HepG2 (cell line): ENCODE data around the gene SORD. TPM values are rescaled to one million over a fixed set of nuclear protein-coding genes. Genes with fewer than 3 reads are reported as not detected.
"Not testable (repeated sequence)": the region's sequence is repeated elsewhere in the genome, so short reads cannot be mapped to it uniquely, and the experiment has no call there.

Source experiments
- EED ChIP-seq: sonication (generic); formaldehyde crosslinking; IDR thresholded peaks from 2 replicates; pipeline ENCODE4 v1.5.0; 2020; ENCODE audit warnings: mild to moderate bottlenecking, missing genetic modification reagents
- FOXA1 ChIP-seq, 2 experiments: fragments of 450-650 bp in 1 of 2; sonication (generic) in 1 of 2; formaldehyde crosslinking in 1 of 2; IDR thresholded peaks; 2 replicates each; pipeline versions ENCODE4 v1.4.0 to v1.6.1; 2016 to 2020; ENCODE audit warnings: missing genetic modification reagents in 1 of 2
- FOXP1 ChIP-seq, 2 experiments: fragments of 450-650 bp in 1 of 2; IDR thresholded peaks; 2 replicates each; pipeline ENCODE4 v1.6.1; 2017 to 2018; ENCODE audit warnings: antibody characterized with exemption in 1 of 2
- HOXA3 ChIP-seq: sonication (generic); formaldehyde crosslinking; IDR thresholded peaks from 2 replicates; pipeline ENCODE4 v1.5.0; 2020; ENCODE audit warnings: missing genetic modification reagents
- KDM5B ChIP-seq: sonication (generic); formaldehyde crosslinking; IDR thresholded peaks from 2 replicates; pipeline ENCODE4 v1.4.0; 2020; ENCODE audit warnings: missing genetic modification reagents, mild to moderate bottlenecking, borderline replicate concordance
- PHF21A ChIP-seq: sonication (generic); formaldehyde crosslinking; IDR thresholded peaks from 2 replicates; pipeline ENCODE4 v1.5.0; 2020; ENCODE audit warnings: mild to moderate bottlenecking, missing genetic modification reagents
- RARA ChIP-seq: IDR thresholded peaks from 2 replicates; pipeline ENCODE4 v1.6.1; 2016; ENCODE audit warnings: missing genetic modification reagents, missing compliant biosample characterization
- SALL1 ChIP-seq: sonication (generic); formaldehyde crosslinking; IDR thresholded peaks from 2 replicates; pipeline ENCODE4 v1.8.0; 2022; ENCODE audit warnings: mild to moderate bottlenecking, missing genetic modification reagents
- SAP130 ChIP-seq: IDR thresholded peaks from 2 replicates; pipeline ENCODE4 v1.6.1; 2016; ENCODE audit warnings: low read depth
- YY1 ChIP-seq: IDR thresholded peaks from 2 replicates; pipeline ENCODE4 v1.6.1; 2011; ENCODE audit warnings: low read length, low read depth, moderate library complexity, mild to moderate bottlenecking; ENCODE audit not compliant: insufficient read depth, insufficient replicate concordance
- ZBTB7A ChIP-seq: sonication (generic); formaldehyde crosslinking; IDR thresholded peaks from 2 replicates; pipeline ENCODE4 v1.8.0; 2022; ENCODE audit warnings: mild to moderate bottlenecking, missing genetic modification reagents
- ZBTB7B ChIP-seq: sonication (generic); formaldehyde crosslinking; IDR thresholded peaks from 2 replicates; pipeline ENCODE4 v1.4.0; 2020; ENCODE audit warnings: missing genetic modification reagents
- ZNF772 ChIP-seq: sonication (generic); formaldehyde crosslinking; IDR thresholded peaks from 2 replicates; pipeline ENCODE4 v1.5.0; 2020; ENCODE audit warnings: mild to moderate bottlenecking, missing genetic modification reagents
- polyA plus RNA-seq, 8 experiments: library from polyadenylated mRNA; depleted of rRNA in 3 of 8; stranded (reverse) in 7 of 8; unstranded in 1 of 8; fragments of >200 nt; fragmentation: Illumina TruSeq in 4 of 8; extraction: Trizol in 4 of 8; gene quantifications; 2 replicates each; pipeline versions ENCODE4 v1.2.1 to v1.2.3, GENCODE V29; 2011 to 2016; ENCODE audit warnings: low read depth in 4 of 8, missing spikeins in 1 of 8, mixed read lengths in 1 of 8; ENCODE audit not compliant: insufficient read depth in 1 of 8
- total RNA-seq, 5 experiments: library from RNA; depleted of rRNA; stranded (reverse); fragments of >200 nt; fragmentation: Illumina TruSeq; extraction: Trizol; gene quantifications; 2 replicates each; pipeline ENCODE4 v1.2.3, GENCODE V29; 2016; ENCODE audit warnings: low read depth in 1 of 5
- TF ChIP-seq, protein P1 (sequence below): sonication (generic); formaldehyde crosslinking; IDR thresholded peaks from 2 replicates; pipeline ENCODE4 v1.8.1; 2022; ENCODE audit warnings: low read depth, mild to moderate bottlenecking, missing genetic modification reagents
- TF ChIP-seq, protein P2 (sequence below): sonication (generic); formaldehyde crosslinking; IDR thresholded peaks from 2 replicates; pipeline ENCODE4 v1.4.0; 2020; ENCODE audit warnings: missing genetic modification reagents
- TF ChIP-seq, protein P3 (sequence below): sonication (generic); formaldehyde crosslinking; IDR thresholded peaks from 2 replicates; pipeline ENCODE4; 2020; ENCODE audit warnings: missing genetic modification reagents, mild to moderate bottlenecking, borderline replicate concordance

Gene SORD
- total and polyA plus RNA-seq, 2 of the 13 experiments (the other 11 are each of a cell fraction or from before 2014, with no cell fraction given): 59.1 to 95.3 TPM

DNA sequence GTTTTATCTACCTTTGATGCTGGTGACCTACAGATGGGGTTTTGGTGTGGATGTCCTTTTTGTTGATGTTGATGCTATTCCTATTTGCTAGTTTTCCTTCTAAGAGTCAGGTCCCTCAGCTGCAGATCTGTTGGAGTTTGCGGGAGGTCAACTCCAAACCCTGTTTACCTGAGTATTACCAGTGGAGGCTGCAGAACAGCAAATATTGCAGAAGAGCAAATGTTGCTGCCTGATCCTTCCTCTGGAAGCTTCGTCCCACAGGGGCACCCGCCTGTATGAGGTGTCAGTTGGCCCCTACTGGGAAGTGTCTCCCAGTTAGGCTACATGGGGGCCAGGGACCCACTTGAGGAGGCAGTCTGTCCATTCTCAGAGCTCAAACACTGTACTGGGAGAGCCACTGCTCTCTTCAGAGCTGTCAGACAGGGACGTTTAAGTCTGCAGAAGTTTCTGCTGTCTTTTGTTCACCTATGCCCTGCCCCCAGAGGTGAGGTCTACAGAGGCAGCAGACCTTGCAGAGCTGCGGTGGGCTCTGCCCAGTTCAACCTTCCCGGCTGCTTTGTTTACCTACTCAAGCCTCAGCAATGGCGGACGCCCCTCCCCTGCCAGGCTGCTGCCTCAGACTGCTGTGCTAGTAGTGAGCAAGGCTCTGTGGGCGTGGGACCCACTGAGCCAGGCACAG lies 2.6 kb upstream of the SORD start (continued):
- TF ChIP-seq, protein P1, sequence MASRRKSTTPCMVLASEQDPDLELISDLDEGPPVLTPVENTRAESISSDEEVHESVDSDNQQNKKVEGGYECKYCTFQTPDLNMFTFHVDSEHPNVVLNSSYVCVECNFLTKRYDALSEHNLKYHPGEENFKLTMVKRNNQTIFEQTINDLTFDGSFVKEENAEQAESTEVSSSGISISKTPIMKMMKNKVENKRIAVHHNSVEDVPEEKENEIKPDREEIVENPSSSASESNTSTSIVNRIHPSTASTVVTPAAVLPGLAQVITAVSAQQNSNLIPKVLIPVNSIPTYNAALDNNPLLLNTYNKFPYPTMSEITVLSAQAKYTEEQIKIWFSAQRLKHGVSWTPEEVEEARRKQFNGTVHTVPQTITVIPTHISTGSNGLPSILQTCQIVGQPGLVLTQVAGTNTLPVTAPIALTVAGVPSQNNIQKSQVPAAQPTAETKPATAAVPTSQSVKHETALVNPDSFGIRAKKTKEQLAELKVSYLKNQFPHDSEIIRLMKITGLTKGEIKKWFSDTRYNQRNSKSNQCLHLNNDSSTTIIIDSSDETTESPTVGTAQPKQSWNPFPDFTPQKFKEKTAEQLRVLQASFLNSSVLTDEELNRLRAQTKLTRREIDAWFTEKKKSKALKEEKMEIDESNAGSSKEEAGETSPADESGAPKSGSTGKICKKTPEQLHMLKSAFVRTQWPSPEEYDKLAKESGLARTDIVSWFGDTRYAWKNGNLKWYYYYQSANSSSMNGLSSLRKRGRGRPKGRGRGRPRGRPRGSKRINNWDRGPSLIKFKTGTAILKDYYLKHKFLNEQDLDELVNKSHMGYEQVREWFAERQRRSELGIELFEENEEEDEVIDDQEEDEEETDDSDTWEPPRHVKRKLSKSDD (CRISPR knock-in tag): 0 out of 2 replicates have a peak, but pooled peaks have one; percentile 25
- TF ChIP-seq SALL1 (CRISPR knock-in tag) (peak; percentile 47; the same call in 1 of the 2 replicates), ZBTB7A (peak; percentile 76; the same call in 1 of the 2 replicates), PHF21A (CRISPR knock-in tag) (peak; percentile 21; the same call in 1 of the 2 replicates), YY1 (peak; percentile 75), KDM5B (CRISPR knock-in tag) (peak; percentile 50; the same call in 1 of the 2 replicates), ZNF772 (CRISPR knock-in tag) (peak; percentile 55; the same call in 1 of the 2 replicates), FOXA1 (CRISPR knock-in tag; IDR thresholded peaks at IDR 0.05) (peak; percentile 69), EED (CRISPR knock-in tag) (0 out of 2 replicates have a peak, but pooled peaks have one; percentile 58), HOXA3 (peak; percentile 79), FOXP1 (CRISPR knock-in tag; IDR thresholded peaks at IDR 0.05) (peak; percentile 48; the same call in 1 of the 2 replicates), RARA (CRISPR knock-in tag) (0 out of 2 replicates have a peak, but pooled peaks have one; percentile 5), ZBTB7B (CRISPR knock-in tag) (peak; percentile 78), SAP130 (CRISPR knock-in tag) (0 out of 2 replicates have a peak, but pooled peaks have one; percentile 8)
- TF ChIP-seq, protein P2, sequence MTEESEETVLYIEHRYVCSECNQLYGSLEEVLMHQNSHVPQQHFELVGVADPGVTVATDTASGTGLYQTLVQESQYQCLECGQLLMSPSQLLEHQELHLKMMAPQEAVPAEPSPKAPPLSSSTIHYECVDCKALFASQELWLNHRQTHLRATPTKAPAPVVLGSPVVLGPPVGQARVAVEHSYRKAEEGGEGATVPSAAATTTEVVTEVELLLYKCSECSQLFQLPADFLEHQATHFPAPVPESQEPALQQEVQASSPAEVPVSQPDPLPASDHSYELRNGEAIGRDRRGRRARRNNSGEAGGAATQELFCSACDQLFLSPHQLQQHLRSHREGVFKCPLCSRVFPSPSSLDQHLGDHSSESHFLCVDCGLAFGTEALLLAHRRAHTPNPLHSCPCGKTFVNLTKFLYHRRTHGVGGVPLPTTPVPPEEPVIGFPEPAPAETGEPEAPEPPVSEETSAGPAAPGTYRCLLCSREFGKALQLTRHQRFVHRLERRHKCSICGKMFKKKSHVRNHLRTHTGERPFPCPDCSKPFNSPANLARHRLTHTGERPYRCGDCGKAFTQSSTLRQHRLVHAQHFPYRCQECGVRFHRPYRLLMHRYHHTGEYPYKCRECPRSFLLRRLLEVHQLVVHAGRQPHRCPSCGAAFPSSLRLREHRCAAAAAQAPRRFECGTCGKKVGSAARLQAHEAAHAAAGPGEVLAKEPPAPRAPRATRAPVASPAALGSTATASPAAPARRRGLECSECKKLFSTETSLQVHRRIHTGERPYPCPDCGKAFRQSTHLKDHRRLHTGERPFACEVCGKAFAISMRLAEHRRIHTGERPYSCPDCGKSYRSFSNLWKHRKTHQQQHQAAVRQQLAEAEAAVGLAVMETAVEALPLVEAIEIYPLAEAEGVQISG: 0 out of 2 replicates have a peak, but pooled peaks have one; percentile 10
- TF ChIP-seq FOXA1, FOXP1 (IDR thresholded peaks at IDR 0.05): not testable (repeated sequence)
- TF ChIP-seq, protein P3, sequence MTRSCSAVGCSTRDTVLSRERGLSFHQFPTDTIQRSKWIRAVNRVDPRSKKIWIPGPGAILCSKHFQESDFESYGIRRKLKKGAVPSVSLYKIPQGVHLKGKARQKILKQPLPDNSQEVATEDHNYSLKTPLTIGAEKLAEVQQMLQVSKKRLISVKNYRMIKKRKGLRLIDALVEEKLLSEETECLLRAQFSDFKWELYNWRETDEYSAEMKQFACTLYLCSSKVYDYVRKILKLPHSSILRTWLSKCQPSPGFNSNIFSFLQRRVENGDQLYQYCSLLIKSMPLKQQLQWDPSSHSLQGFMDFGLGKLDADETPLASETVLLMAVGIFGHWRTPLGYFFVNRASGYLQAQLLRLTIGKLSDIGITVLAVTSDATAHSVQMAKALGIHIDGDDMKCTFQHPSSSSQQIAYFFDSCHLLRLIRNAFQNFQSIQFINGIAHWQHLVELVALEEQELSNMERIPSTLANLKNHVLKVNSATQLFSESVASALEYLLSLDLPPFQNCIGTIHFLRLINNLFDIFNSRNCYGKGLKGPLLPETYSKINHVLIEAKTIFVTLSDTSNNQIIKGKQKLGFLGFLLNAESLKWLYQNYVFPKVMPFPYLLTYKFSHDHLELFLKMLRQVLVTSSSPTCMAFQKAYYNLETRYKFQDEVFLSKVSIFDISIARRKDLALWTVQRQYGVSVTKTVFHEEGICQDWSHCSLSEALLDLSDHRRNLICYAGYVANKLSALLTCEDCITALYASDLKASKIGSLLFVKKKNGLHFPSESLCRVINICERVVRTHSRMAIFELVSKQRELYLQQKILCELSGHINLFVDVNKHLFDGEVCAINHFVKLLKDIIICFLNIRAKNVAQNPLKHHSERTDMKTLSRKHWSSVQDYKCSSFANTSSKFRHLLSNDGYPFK (CRISPR knock-in tag): 0 out of 2 replicates have a peak, but pooled peaks have one; percentile 33
